Ammon's horn (tissue), 1 donor: Measurements from ENCODE around the gene TES.
"Not testable (repeated sequence)": the region's sequence is repeated elsewhere in the genome, so short reads cannot be mapped to it uniquely, and the experiment has no call there.

Experiments
- DNase-seq: peaks from one replicate; pipeline ENCODE4 v3.0.0-alpha.2; 2016; ENCODE audit warnings: low spot score

TES gene

GRCh38 chr7:116285252-116285651 is 74.9 kb downstream of the TES start:
- no peak for DNase-seq

GRCh38 chr7:116290740-116291139 is 80.4 kb downstream of the TES start:
- no peak for DNase-seq

- no peak for DNase-seq
Observed at GRCh38 chr7:116291937-116292336, 81.6 kb downstream of the TES start.

GRCh38 chr7:116292381-116292780 is 82.0 kb downstream of the TES start:
- no peak for DNase-seq

- no peak for DNase-seq
Observed at GRCh38 chr7:116293139-116293538, 82.8 kb downstream of the TES start.

GRCh38 chr7:116293633-116294032 is 83.3 kb downstream of the TES start:
- no peak for DNase-seq

- DNase-seq = not testable (repeated sequence)
Observed at GRCh38 chr7:116295903-116296302, 85.6 kb downstream of the TES start.

GRCh38 chr7:116298055-116298454 is 87.7 kb downstream of the TES start:
- DNase-seq = no peak

GRCh38 chr7:116298576-116298975 is 88.2 kb downstream of the TES start:
- no peak for DNase-seq

- DNase-seq = no peak
Observed at GRCh38 chr7:116305485-116306408, 95.4 kb downstream of the TES start.

GRCh38 chr7:116306409-116307048 is 96.2 kb downstream of the TES start:
- no peak for DNase-seq

GRCh38 chr7:116307253-116307652 is 96.9 kb downstream of the TES start:
- no peak for DNase-seq
